HepG2 (cell line): ENCODE data around the gene TOM1L2. TPM values are rescaled to one million over a fixed set of nuclear protein-coding genes. Genes with fewer than 3 reads are reported as not detected.

Experiments used
- ARHGAP35 ChIP-seq: sonication (generic); formaldehyde crosslinking; IDR thresholded peaks from 2 replicates; pipeline ENCODE4 v1.9.0; 2022; ENCODE audit warnings: mild to moderate bottlenecking, inconsistent platforms, moderate library complexity, missing genetic modification reagents, borderline replicate concordance
- CBX1 ChIP-seq: IDR thresholded peaks from one replicate; pipeline ENCODE4 v1.6.1; 2016; ENCODE audit warnings: antibody characterized with exemption, low read depth
- ETV6 ChIP-seq: sonication (generic); formaldehyde crosslinking; conservative IDR thresholded peaks from 2 replicates; pipeline ENCODE4 v1.4.0; 2020; ENCODE audit warnings: missing genetic modification reagents
- HMG20A ChIP-seq: IDR thresholded peaks from 2 replicates; pipeline ENCODE4 v1.6.1; 2016; ENCODE audit warnings: borderline replicate concordance
- HNF4G ChIP-seq, 2 experiments: sonication (generic) in 1 of 2; formaldehyde crosslinking in 1 of 2; IDR thresholded peaks; 2 replicates each; pipeline versions ENCODE4 v1.4.0 to v1.6.1; 2011 to 2020; ENCODE audit warnings: borderline replicate concordance in 2 of 2, low read depth in 2 of 2, mild to moderate bottlenecking in 2 of 2, low read length in 1 of 2, missing genetic modification reagents in 1 of 2, moderate library complexity in 1 of 2
- MXI1 ChIP-seq: IDR thresholded peaks from 3 replicates; pipeline ENCODE4 v1.6.1; 2012; ENCODE audit warnings: low read depth, low read length, inconsistent platforms, borderline replicate concordance
- NBN ChIP-seq: fragments of 450-650 bp; conservative IDR thresholded peaks from 2 replicates; pipeline ENCODE4 v1.6.1; 2017
- NFYC ChIP-seq: IDR thresholded peaks from 2 replicates; pipeline ENCODE4 v1.6.1; 2016; ENCODE audit warnings: missing genetic modification reagents, missing compliant biosample characterization
- POGZ ChIP-seq: sonication (generic); formaldehyde crosslinking; IDR thresholded peaks from 2 replicates; pipeline ENCODE4 v1.4.0; 2020; ENCODE audit warnings: mild to moderate bottlenecking, missing genetic modification reagents
- RNF2 ChIP-seq: fragments of 450-650 bp; conservative IDR thresholded peaks from 2 replicates; pipeline ENCODE4 v1.6.1; 2016; ENCODE audit warnings: low read depth
- SIN3A ChIP-seq: IDR thresholded peaks from 2 replicates; pipeline ENCODE4 v1.6.1; 2011; ENCODE audit warnings: low read depth, mild to moderate bottlenecking, control low read depth, low read length, borderline replicate concordance
- SMARCE1 ChIP-seq: fragments of 450-650 bp; IDR thresholded peaks from 2 replicates; pipeline ENCODE4 v1.6.1; 2017; ENCODE audit warnings: borderline replicate concordance
- SRF ChIP-seq: IDR thresholded peaks from 2 replicates; pipeline ENCODE4 v1.6.1; 2011; ENCODE audit warnings: mild to moderate bottlenecking, low read depth, low read length, moderate library complexity
- ZFP82 ChIP-seq: sonication (generic); formaldehyde crosslinking; IDR thresholded peaks from 2 replicates; pipeline ENCODE4 v1.5.1; 2020; ENCODE audit warnings: mild to moderate bottlenecking, missing genetic modification reagents, borderline replicate concordance
- ZNF230 ChIP-seq: sonication (generic); formaldehyde crosslinking; IDR thresholded peaks from 2 replicates; pipeline ENCODE4 v1.4.0; 2020; ENCODE audit warnings: mild to moderate bottlenecking, missing genetic modification reagents
- ZNF329 ChIP-seq: sonication (generic); formaldehyde crosslinking; IDR thresholded peaks from 2 replicates; pipeline ENCODE4 v1.9.0; 2021; ENCODE audit warnings: low read depth, mild to moderate bottlenecking, missing genetic modification reagents
- ZNF33A ChIP-seq: sonication (generic); formaldehyde crosslinking; IDR thresholded peaks from 2 replicates; pipeline ENCODE4 v1.5.1; 2020; ENCODE audit warnings: missing genetic modification reagents, mild to moderate bottlenecking, moderate library complexity, borderline replicate concordance
- ZNF34 ChIP-seq: sonication (generic); formaldehyde crosslinking; IDR thresholded peaks from 2 replicates; pipeline ENCODE4 v1.4.0; 2020; ENCODE audit warnings: mild to moderate bottlenecking, missing genetic modification reagents, borderline replicate concordance
- polyA plus RNA-seq, 8 experiments: library from polyadenylated mRNA; depleted of rRNA in 3 of 8; stranded (reverse) in 7 of 8; unstranded in 1 of 8; fragments of >200 nt; fragmentation: Illumina TruSeq in 4 of 8; extraction: Trizol in 4 of 8; gene quantifications; 2 replicates each; pipeline versions ENCODE4 v1.2.1 to v1.2.3, GENCODE V29; 2011 to 2016; ENCODE audit warnings: low read depth in 4 of 8, missing spikeins in 1 of 8, mixed read lengths in 1 of 8; ENCODE audit not compliant: insufficient read depth in 1 of 8
- total RNA-seq, 5 experiments: library from RNA; depleted of rRNA; stranded (reverse); fragments of >200 nt; fragmentation: Illumina TruSeq; extraction: Trizol; gene quantifications; 2 replicates each; pipeline ENCODE4 v1.2.3, GENCODE V29; 2016; ENCODE audit warnings: low read depth in 1 of 5
- TF ChIP-seq, protein P1 (sequence below): sonication (generic); formaldehyde crosslinking; IDR thresholded peaks from 2 replicates; pipeline ENCODE4 v1.5.1; 2020; ENCODE audit warnings: mild to moderate bottlenecking, missing genetic modification reagents, moderate library complexity
- TF ChIP-seq, protein P2 (sequence below): sonication (generic); formaldehyde crosslinking; IDR thresholded peaks from 2 replicates; pipeline ENCODE4 v1.5.1; 2020; ENCODE audit warnings: mild to moderate bottlenecking, missing genetic modification reagents, borderline replicate concordance
- TF ChIP-seq, protein P3 (sequence below): sonication (generic); formaldehyde crosslinking; IDR thresholded peaks from 2 replicates; pipeline ENCODE4 v1.4.0; 2020; ENCODE audit warnings: missing genetic modification reagents, borderline replicate concordance
- TF ChIP-seq, protein P4 (sequence below): sonication (generic); formaldehyde crosslinking; conservative IDR thresholded peaks from 2 replicates; pipeline ENCODE4 v1.8.1; 2023; ENCODE audit warnings: missing genetic modification reagents

The TOM1L2 gene
- total and polyA plus RNA-seq, 2 of the 13 experiments (the other 11 are each of a cell fraction or from before 2014, with no cell fraction given), result 4.7 to 7.4 TPM

DNA sequence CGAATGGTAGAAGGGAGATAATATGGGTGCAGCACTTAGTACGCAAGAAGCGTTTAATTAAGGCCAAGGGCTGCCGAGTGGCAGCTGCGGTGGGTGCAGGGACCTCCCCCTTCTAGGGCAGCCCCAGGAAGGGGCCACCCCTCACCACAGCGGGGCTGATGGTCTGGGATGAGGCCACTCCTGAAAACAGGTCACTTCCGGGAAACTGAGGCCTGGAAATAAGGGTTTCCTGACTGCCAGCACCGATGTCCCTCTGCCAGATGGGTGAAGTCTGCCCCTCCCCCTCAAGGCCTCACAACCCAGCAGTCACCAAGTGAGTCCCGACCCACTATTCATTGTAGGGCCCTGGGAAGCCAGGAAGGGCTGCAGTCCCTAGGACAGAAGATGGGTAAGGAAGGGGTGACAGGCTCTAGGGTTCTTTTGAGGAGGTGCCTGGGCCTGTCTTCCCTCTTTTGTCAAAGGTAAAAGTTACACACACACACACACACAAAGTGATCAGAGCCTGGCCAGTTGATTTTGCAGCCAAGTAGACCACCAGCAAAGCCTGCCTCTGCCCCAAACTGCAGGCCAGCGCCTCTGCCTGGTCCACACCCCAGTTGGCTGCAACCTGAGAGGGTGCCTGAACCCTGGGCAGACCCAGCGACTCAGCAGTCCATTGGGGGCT lies 147.9 kb downstream of the TOM1L2 start (continued):
- TF ChIP-seq, protein P1, sequence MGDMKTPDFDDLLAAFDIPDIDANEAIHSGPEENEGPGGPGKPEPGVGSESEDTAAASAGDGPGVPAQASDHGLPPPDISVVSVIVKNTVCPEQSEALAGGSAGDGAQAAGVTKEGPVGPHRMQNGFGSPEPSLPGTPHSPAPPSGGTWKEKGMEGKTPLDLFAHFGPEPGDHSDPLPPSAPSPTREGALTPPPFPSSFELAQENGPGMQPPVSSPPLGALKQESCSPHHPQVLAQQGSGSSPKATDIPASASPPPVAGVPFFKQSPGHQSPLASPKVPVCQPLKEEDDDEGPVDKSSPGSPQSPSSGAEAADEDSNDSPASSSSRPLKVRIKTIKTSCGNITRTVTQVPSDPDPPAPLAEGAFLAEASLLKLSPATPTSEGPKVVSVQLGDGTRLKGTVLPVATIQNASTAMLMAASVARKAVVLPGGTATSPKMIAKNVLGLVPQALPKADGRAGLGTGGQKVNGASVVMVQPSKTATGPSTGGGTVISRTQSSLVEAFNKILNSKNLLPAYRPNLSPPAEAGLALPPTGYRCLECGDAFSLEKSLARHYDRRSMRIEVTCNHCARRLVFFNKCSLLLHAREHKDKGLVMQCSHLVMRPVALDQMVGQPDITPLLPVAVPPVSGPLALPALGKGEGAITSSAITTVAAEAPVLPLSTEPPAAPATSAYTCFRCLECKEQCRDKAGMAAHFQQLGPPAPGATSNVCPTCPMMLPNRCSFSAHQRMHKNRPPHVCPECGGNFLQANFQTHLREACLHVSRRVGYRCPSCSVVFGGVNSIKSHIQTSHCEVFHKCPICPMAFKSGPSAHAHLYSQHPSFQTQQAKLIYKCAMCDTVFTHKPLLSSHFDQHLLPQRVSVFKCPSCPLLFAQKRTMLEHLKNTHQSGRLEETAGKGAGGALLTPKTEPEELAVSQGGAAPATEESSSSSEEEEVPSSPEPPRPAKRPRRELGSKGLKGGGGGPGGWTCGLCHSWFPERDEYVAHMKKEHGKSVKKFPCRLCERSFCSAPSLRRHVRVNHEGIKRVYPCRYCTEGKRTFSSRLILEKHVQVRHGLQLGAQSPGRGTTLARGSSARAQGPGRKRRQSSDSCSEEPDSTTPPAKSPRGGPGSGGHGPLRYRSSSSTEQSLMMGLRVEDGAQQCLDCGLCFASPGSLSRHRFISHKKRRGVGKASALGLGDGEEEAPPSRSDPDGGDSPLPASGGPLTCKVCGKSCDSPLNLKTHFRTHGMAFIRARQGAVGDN (CRISPR knock-in tag), result peak; percentile 73
- TF ChIP-seq, protein P2, sequence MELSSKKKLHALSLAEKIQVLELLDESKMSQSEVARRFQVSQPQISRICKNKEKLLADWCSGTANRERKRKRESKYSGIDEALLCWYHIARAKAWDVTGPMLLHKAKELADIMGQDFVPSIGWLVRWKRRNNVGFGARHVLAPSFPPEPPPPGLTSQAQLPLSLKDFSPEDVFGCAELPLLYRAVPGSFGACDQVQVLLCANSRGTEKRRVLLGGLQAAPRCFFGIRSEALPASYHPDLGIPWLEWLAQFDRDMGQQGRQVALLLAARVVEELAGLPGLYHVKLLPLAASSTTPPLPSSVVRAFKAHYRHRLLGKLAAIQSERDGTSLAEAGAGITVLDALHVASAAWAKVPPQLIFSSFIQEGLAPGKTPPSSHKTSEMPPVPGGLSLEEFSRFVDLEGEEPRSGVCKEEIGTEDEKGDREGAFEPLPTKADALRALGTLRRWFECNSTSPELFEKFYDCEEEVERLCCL (CRISPR knock-in tag), result no peak
- TF ChIP-seq ETV6 (CRISPR knock-in tag) (no peak), ZNF329 (CRISPR knock-in tag) (no peak), ZNF230 (CRISPR knock-in tag) (no peak), HMG20A (no peak), NBN (no peak), ARHGAP35 (no peak), ZNF34 (CRISPR knock-in tag) (no peak), HNF4G (IDR thresholded peaks at IDR 0.05; ENCODE audit: borderline replicate concordance, low read depth, low read length) (no peak), HNF4G (CRISPR knock-in tag; IDR thresholded peaks at IDR 0.05; ENCODE audit: borderline replicate concordance, low read depth) (no peak), RNF2 (no peak), ZNF33A (no peak), MXI1 (no peak), POGZ (CRISPR knock-in tag) (no peak), CBX1 (no peak), SRF (no peak), SMARCE1 (no peak), ZFP82 (CRISPR knock-in tag) (0 out of 2 replicates have a peak, but pooled peaks have one; percentile 51), SIN3A (no peak), NFYC (CRISPR knock-in tag) (no peak)
- TF ChIP-seq, protein P3, sequence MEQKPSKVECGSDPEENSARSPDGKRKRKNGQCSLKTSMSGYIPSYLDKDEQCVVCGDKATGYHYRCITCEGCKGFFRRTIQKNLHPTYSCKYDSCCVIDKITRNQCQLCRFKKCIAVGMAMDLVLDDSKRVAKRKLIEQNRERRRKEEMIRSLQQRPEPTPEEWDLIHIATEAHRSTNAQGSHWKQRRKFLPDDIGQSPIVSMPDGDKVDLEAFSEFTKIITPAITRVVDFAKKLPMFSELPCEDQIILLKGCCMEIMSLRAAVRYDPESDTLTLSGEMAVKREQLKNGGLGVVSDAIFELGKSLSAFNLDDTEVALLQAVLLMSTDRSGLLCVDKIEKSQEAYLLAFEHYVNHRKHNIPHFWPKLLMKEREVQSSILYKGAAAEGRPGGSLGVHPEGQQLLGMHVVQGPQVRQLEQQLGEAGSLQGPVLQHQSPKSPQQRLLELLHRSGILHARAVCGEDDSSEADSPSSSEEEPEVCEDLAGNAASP, result no peak
- TF ChIP-seq, protein P4, sequence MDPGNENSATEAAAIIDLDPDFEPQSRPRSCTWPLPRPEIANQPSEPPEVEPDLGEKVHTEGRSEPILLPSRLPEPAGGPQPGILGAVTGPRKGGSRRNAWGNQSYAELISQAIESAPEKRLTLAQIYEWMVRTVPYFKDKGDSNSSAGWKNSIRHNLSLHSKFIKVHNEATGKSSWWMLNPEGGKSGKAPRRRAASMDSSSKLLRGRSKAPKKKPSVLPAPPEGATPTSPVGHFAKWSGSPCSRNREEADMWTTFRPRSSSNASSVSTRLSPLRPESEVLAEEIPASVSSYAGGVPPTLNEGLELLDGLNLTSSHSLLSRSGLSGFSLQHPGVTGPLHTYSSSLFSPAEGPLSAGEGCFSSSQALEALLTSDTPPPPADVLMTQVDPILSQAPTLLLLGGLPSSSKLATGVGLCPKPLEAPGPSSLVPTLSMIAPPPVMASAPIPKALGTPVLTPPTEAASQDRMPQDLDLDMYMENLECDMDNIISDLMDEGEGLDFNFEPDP, result no peak
